ENCODE results near the gene CR1L. TPM values are rescaled to one million over a fixed set of nuclear protein-coding genes. Genes with fewer than 3 reads are reported as not detected.

Gene CR1L
- total and polyA plus RNA-seq, 2 of the 8 experiments (the other 6 are each of a cell fraction or from before 2014, with no cell fraction given): 0.39 TPM; not detected in 1

DNA sequence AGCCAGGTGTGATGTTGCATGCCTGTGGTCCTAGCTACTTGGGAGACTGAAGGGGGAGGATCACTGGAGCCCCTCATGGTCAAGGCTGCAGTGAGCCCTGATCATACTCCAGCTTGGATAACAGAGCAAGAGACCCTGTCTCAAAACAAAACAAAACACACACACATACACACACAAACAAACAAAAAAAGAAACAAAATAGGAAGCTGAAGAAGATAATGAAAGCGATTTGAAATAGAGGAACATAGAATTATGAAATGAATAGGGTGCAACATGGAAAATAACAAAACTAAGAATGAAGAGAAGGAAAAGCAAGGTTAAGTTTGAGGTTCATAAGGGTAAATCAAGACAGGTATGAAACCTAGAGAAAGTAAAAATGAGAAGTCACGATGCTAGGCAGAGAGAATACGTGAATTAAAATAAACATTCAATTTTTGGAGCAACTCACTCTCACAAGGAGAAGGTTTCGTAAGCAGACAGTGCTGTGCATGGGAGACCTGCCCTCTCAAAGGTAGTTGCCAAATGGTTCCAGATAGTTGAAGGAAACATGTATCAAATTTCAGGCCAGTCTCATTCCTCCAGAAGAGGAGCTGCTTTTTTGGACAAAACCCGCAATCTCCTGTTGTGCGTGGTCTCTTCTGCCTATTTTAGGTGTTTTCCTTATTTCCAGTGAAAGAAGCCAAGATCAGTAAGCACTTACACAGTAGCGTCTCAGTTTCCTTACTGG is 110.2 kb downstream of the CR1L start (continued):
- no peak for TF ChIP-seq CHD1 (IDR thresholded peaks at IDR 0.05; ENCODE audit: low read depth, low read length)
- TF ChIP-seq TAF1 (IDR thresholded peaks at IDR 0.05; ENCODE audit: low read depth, low read length): no peak
- TF ChIP-seq, protein P1, sequence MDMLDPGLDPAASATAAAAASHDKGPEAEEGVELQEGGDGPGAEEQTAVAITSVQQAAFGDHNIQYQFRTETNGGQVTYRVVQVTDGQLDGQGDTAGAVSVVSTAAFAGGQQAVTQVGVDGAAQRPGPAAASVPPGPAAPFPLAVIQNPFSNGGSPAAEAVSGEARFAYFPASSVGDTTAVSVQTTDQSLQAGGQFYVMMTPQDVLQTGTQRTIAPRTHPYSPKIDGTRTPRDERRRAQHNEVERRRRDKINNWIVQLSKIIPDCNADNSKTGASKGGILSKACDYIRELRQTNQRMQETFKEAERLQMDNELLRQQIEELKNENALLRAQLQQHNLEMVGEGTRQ (IDR thresholded peaks at IDR 0.05; ENCODE audit: low read length): no peak
- no peak for TF ChIP-seq TAF7 (optimal IDR thresholded peaks at IDR 0.05; ENCODE audit: borderline replicate concordance, low read depth, low read length)
